T-helper 1 cell (primary cell): ENCODE data around the gene GJD3.
A peak's percentile ranks its signal among the peaks of the same experiment; 100 is the strongest.

Source experiments
- DNase-seq, 5 donors: peaks; one replicate each; pipeline ENCODE4 v3.0.0-alpha.2; 2012 to 2020

GJD3 gene

GRCh38 chr17:40340327-40340726, 24.2 kb downstream of the GJD3 start:
- DNase-seq = no peak

DNA sequence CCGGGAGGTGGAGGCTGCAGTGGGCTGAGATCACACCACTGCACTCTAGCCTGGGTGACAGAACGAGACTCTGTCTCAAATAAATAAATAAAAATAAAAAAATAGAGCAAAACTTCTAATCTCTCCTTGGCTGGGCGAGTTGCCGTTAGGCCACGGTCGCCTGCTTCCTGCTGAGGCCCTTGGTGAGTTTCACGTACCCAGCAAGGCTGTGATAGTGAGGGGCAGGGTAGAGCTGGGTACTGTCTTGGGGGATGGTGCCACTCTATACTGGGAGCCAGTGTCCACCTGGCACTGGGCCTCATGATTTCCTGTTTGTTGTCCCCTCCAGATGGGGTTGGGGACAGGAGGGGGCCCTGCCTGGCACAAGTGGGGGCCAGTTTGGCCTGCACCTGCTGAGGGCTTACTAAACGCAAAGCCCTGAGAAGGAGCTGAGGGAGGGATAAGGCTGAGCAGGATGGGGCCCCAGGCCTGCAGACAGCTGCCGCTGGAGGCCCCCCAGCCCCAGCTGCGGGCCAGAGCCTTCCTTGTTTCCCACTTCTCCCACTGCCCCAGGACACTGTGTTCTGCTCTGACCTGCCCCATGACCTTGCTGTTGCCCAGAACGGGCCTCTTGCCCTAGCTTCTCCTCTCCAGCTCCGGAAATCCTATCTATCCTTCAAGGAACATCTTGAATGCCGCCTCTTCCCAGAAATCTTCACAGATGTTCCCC, 25.4 kb downstream of the GJD3 start:
- DNase-seq = no peak

DNA sequence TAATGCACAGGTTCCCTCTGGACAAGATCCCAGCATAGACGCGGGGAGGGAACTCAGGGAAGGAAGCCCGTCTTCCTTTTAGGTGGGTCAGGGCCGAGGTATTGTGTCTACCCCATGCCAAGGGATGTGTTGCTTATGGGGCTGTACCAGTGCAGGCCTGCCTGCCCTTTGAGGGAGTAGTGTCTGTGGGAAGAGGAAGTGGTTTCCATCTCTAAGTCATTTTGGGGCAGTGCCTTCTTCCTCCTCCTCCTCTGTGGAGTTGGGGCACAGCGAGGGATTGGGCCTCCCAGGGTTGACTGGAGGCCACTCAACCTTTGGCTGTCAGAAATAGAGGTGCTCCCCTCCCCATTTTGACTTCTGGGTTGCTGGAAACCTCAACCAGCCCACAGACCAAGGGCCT, 26.5 kb downstream of the GJD3 start:
- DNase-seq = peak in 1 of 5 donors; percentile 57

DNA sequence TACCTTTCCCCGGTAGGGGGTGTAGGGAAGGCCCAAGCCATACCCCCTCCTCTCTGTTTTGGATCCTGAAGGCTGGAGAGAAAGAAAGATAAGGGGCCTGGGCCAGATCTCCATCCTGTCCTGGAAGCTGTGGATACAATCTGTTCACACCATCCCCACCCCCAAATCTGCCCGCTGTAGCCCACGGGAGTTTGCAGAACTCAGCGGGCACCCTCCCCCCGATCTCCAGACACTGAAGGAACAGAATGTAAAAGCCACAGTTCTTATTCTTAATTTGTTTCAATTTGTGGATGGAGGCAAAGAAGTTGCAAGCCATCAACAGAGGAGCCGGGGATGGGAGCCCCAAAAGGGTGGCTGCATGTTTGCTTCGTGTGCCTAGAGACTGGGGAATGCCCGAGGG, 27.2 kb downstream of the GJD3 start:
- no peak for DNase-seq

DNA sequence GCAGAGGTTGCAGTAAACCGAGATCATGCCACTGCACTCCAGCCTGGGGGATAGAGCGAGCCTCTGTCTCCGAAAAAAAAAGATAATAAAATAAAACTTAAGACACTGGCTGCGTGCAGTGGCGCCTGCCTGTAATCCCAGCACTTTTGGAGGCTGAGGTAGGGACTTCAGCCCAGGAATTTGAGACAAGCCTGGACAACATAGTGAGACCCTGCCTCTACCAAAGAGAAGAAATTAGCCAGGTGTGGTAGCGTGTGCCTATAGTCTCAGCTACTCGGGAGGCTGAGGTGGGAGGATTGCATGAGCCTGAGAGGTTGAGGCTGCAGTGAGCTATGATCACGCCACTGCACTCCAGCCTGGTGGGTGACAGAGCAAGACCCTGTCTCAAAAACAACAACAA, 28.9 kb downstream of the GJD3 start:
- no peak for DNase-seq

GRCh38 chr17:40333781-40334448, 30.6 kb downstream of the GJD3 start:
- no peak for DNase-seq

- DNase-seq = no peak
Observed at GRCh38 chr17:40331743-40332641, 32.5 kb downstream of the GJD3 start.

- DNase-seq = no peak
Observed at GRCh38 chr17:40330850-40331470, 33.6 kb downstream of the GJD3 start.

GRCh38 chr17:40329839-40330794, 34.4 kb downstream of the GJD3 start:
- peak in 1 of 5 donors; percentile 80 for DNase-seq

DNA sequence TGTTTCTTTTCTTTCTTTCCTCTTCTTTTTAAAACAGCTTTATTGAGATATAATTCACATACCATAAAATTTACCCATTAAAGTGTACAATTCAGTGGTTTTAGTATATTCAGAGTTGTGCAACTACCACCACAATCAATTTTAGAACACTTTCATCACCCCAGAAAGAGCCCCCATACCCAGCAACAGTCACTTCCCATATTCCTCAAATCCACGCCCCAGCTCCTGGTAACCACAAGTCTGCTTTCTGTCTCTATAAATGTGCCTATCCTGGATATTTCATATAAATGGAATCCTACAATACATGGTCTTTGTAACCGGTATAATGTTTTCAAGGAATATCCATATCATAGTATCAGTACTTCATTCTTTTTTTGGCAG, 36.2 kb downstream of the GJD3 start:
- DNase-seq = no peak

- no peak for DNase-seq
Observed at GRCh38 chr17:40327735-40328385, 36.7 kb downstream of the GJD3 start.

DNA sequence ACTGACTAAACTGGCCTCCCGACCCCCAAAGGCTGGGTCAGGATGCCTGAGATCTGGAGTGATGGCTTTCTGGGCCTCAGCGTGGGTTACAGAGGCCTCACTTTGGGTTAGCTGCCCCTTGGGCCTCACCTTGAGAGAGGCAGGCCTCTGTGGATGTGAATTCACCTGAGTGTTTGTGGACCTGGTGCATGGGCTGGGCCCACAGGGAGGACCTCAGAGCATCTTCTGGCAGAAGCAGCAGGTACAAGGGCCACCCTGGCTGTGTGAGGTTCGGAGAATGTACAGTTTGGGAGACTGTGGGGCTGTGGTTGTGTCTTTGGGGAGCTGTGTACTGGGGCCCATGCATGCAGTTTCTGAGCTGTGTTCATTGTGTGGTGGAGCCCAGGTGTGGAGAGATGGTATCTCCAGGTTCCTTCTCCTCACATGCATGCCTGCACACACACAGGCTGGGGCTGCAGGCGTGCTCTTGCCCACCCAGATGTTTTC, 37.2 kb downstream of the GJD3 start:
- DNase-seq = peak in 1 of 5 donors; percentile 34

- DNase-seq = no peak
Observed at GRCh38 chr17:40326832-40327199, 37.7 kb downstream of the GJD3 start.

DNA sequence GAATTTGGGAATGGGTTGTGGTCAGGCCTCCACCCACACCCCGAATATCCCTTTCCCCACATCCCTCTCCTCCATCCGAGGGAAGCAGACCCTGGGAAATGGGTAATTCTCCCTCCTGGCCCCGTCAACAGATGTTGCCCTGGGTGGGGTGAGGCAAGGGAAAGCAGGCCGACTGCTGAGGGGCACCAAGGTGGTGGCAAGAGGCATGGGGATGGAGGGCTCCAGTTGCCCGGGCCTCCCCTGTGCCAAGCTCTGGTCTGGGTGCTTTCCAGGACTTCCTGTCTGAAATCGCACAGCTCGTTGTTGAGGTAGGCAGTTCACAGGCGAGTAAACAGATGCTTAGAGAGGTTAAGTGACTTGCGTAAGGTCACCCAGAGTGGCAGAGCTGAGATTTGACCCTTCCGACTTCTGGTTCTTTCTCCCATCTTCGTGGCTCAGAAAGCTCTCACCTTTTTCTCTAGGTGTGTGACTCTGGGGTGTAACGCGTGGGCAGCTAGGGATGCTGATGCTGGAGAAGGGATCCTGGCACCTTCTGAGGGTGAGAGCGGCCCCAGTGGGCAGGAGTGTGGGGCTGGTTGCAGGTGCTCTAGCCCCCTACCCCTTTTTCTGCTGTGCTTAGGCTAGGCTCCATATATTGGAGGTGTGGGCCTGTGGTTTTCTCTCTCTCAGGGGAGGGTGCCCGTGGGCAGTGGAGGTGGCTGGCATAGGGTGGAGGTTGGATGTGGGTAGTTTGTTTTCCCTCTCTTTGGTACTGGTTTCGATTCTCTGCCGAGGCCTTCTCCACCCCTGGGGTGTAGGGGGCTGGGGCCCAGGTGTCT, 38.3 kb downstream of the GJD3 start:
- DNase-seq = peak; percentile 46 to 85 (median 55)

GRCh38 chr17:40325156-40326013, 39.2 kb downstream of the GJD3 start:
- DNase-seq = peak in 3 of 5 donors; percentile 39 to 60 (median 41)

- peak; percentile 58 to 82 (median 78) for DNase-seq
Observed at GRCh38 chr17:40323391-40324381, 40.9 kb downstream of the GJD3 start.

- peak; percentile 82 to 94 (median 88) for DNase-seq
Observed at GRCh38 chr17:40322358-40323315, 41.9 kb downstream of the GJD3 start.
